C4-2B (cell line): ENCODE data around the gene REN.

Experiments
- H3K27ac ChIP-seq: fragments of 450-650 bp; 2 replicates; pipeline ENCODE4 v1.5.1; 2017
- CTCF ChIP-seq: fragments of 450-650 bp; conservative IDR thresholded peaks from 2 replicates; pipeline ENCODE4 v1.5.1; 2017; ENCODE audit warnings: mild to moderate bottlenecking
- ZFX ChIP-seq: fragments of 450-650 bp; IDR thresholded peaks from 2 replicates; pipeline ENCODE4 v1.6.1; 2017

The REN gene

GRCh38 chr1:204136814-204137213 is 29.3 kb downstream of the REN start:
- TF ChIP-seq ZFX (no peak), CTCF (no peak)
- H3K27ac ChIP-seq = no peak overlapping the region

- no peak overlapping the region for H3K27ac ChIP-seq
- no peak for TF ChIP-seq CTCF
- TF ChIP-seq ZFX = no peak
These were observed 32.0 kb downstream of the REN start for GRCh38 chr1:204134103-204134502.

GRCh38 chr1:204132718-204133117 is 33.4 kb downstream of the REN start:
- H3K27ac ChIP-seq = no peak overlapping the region
- TF ChIP-seq CTCF (no peak), ZFX (no peak)

- TF ChIP-seq CTCF = no peak
- no peak for TF ChIP-seq ZFX
- H3K27ac ChIP-seq = no peak overlapping the region
These were observed 34.2 kb downstream of the REN start for GRCh38 chr1:204131978-204132377.

GRCh38 chr1:204130981-204131892 is 34.9 kb downstream of the REN start:
- no peak for TF ChIP-seq ZFX
- no peak for TF ChIP-seq CTCF
- H3K27ac ChIP-seq = no peak overlapping the region

- no peak overlapping the region; the same call in 1 of the 2 replicates for H3K27ac ChIP-seq
- TF ChIP-seq CTCF (no peak), ZFX (no peak)
These were observed 36.0 kb downstream of the REN start for GRCh38 chr1:204130178-204130577.

GRCh38 chr1:204128964-204129896 is 36.9 kb downstream of the REN start:
- H3K27ac ChIP-seq = no peak overlapping the region; the same call in 1 of the 2 replicates
- TF ChIP-seq ZFX = no peak
- peak; percentile 95 for TF ChIP-seq CTCF
